Left lung (tissue), 10 donors: ENCODE data around the gene COQ9. TPM values are rescaled to one million over a fixed set of nuclear protein-coding genes. Genes with fewer than 3 reads are reported as not detected.
A peak's percentile ranks its signal among the peaks of the same experiment; 100 is the strongest.

ENCODE experiments used
- ATAC-seq: fragments of 200-7000 bp; cut with Tn5 transposase; one replicate; pipeline ENCODE4 v1.9.1; 2020; ENCODE audit warnings: moderate library complexity
- DNase-seq, 4 donors: peaks; one replicate each; pipeline ENCODE4 v3.0.0-alpha.2; 2013 to 2020
- H3K27ac ChIP-seq, 2 donors: fragments of 200-600 bp; sonication (generic) in 1 of 2; one replicate each; pipeline versions ENCODE4 v1.5.0 to v1.8.0; 2020 to 2021
- H3K27me3 ChIP-seq, 2 donors: fragments of 200-600 bp; sonication (generic) in 1 of 2; one replicate each; pipeline versions ENCODE4 v1.5.0 to v1.8.0; 2020 to 2021
- H3K36me3 ChIP-seq, 2 donors: fragments of 200-600 bp; sonication (generic) in 1 of 2; one replicate each; pipeline versions ENCODE4 v1.5.0 to v1.8.0; 2020 to 2021
- H3K4me1 ChIP-seq, 2 donors: fragments of 200-600 bp; one replicate each; pipeline ENCODE4 v1.8.0; 2021
- H3K4me3 ChIP-seq, 2 donors: fragments of 200-600 bp; sonication (generic) in 1 of 2; one replicate each; pipeline versions ENCODE4 v1.5.0 to v1.8.0; 2020 to 2021; ENCODE audit warnings: mild to moderate bottlenecking in 1 of 2
- H3K9me3 ChIP-seq, 2 donors: fragments of 200-600 bp; sonication (generic) in 1 of 2; one replicate each; pipeline versions ENCODE4 v1.5.0 to v1.8.0; 2020 to 2021
- CTCF ChIP-seq, 2 donors: fragments of 200-600 bp; sonication (generic) in 1 of 2; IDR thresholded peaks; one replicate each; pipeline versions ENCODE4 v1.5.0 to v1.8.0; 2021; ENCODE audit warnings: antibody characterized with exemption in 2 of 2
- intact Hi-C, 2 donors: fragments of 100-400 bp; cut with DNase I; formaldehyde crosslinking; loops; one replicate each; pipeline versions ENCODE4 v1.11.2 to v1.14.2; 2022
- polyA plus RNA-seq, 6 donors: library from polyadenylated mRNA; unstranded; fragments of 120-200 nt; gene quantifications; one replicate each; pipeline ENCODE4 v1.2.1, GENCODE V29; 2013; ENCODE audit not compliant: insufficient read length in 6 of 6
- total RNA-seq, 2 donors: library from RNA; stranded (reverse); fragmentation: NEBNext Ultra II Directional; extraction: Animal tissue kit (Norgen Biotek cat#: 25700); gene quantifications; one replicate each; pipeline ENCODE4 v1.2.1, GENCODE V29; 2021
- donor health status: DM: no; HTN: yes; CAD: no.
- donor health status: DM: no; HTN: no; CAD: no.

The COQ9 gene
- total and polyA plus RNA-seq, 8 donors: 47.3 to 67.8 (median 60.7) TPM

GRCh38 chr16:57470711-57471110 is 23.4 kb downstream of the COQ9 start:
- intact Hi-C loops: no loop called here
- Histone ChIP-seq H3K4me1 (peaks cover 9 to 38% of the 10 kb centered on the region in 2 donors), H3K9me3 (no peaks in the 10 kb centered on the region), H3K4me3 (no peak overlapping the region), H3K27me3 (no peaks in the 10 kb centered on the region), H3K36me3 (peaks cover 0 to 94% of the 10 kb centered on the region in 2 donors), H3K27ac (peak overlapping the region; percentile 27 to 58)
- DNase-seq (peak in 1 of 4 donors; percentile 75), ATAC-seq (peak; percentile 71)
- no peak for TF ChIP-seq CTCF (IDR thresholded peaks at IDR 0.05)

- intact Hi-C loops: no loop called here
- no peaks in the 10 kb centered on the region for H3K27me3 ChIP-seq
- ATAC-seq (peak; percentile 6), DNase-seq (no peak)
- no peak overlapping the region for H3K4me3 ChIP-seq
- peak overlapping the region; percentile 27 to 58 for H3K27ac ChIP-seq
- H3K36me3 ChIP-seq: peaks cover 0 to 89% of the 10 kb centered on the region in 2 donors
- peaks cover 14 to 39% of the 10 kb centered on the region in 2 donors for H3K4me1 ChIP-seq
- no peaks in the 10 kb centered on the region for H3K9me3 ChIP-seq
- no peak for TF ChIP-seq CTCF (IDR thresholded peaks at IDR 0.05)
These were observed 23.9 kb downstream of the COQ9 start for GRCh38 chr16:57471209-57471608.

GRCh38 chr16:57471852-57472664 is 24.8 kb downstream of the COQ9 start:
- no peak for ATAC-seq

GRCh38 chr16:57472665-57473060 is 25.4 kb downstream of the COQ9 start:
- DNase-seq (no peak), ATAC-seq (no peak)
- peaks cover 0 to 74% of the 10 kb centered on the region in 2 donors for H3K36me3 ChIP-seq
- H3K4me3 ChIP-seq: no peak overlapping the region
- TF ChIP-seq CTCF (IDR thresholded peaks at IDR 0.05): no peak
- intact Hi-C loops: no loop called here
- H3K27me3 ChIP-seq: no peaks in the 10 kb centered on the region
- H3K9me3 ChIP-seq: no peaks in the 10 kb centered on the region
- no peak overlapping the region for H3K27ac ChIP-seq
- H3K4me1 ChIP-seq: peaks cover 25 to 50% of the 10 kb centered on the region in 2 donors

More at GRCh38 chr16:57471852-57472664, 24.8 kb downstream of the COQ9 start:
- intact Hi-C loops: no loop called here
- Histone ChIP-seq H3K36me3 (peaks cover 0 to 80% of the 10 kb centered on the region in 2 donors), H3K9me3 (no peaks in the 10 kb centered on the region), H3K4me1 (peaks cover 19 to 47% of the 10 kb centered on the region in 2 donors), H3K27ac (peak overlapping the region in 1 of 2 donors; percentile 23), H3K27me3 (no peaks in the 10 kb centered on the region), H3K4me3 (no peak overlapping the region)
- no peak for DNase-seq
- no peak for TF ChIP-seq CTCF (IDR thresholded peaks at IDR 0.05)

- no peak overlapping the region for H3K4me3 ChIP-seq
- H3K9me3 ChIP-seq: no peaks in the 10 kb centered on the region
- intact Hi-C loops: no loop called here
- peaks cover 0 to 68% of the 10 kb centered on the region in 2 donors for H3K36me3 ChIP-seq
- no peak for DNase-seq
- no peak overlapping the region for H3K27ac ChIP-seq
- peaks cover 31 to 56% of the 10 kb centered on the region in 2 donors for H3K4me1 ChIP-seq
- no peak for TF ChIP-seq CTCF (IDR thresholded peaks at IDR 0.05)
- no peaks in the 10 kb centered on the region for H3K27me3 ChIP-seq
- no peak for ATAC-seq
These were observed 26.0 kb downstream of the COQ9 start for GRCh38 chr16:57473176-57473840.
